GM23338 (cell line): Measurements from ENCODE around the gene FAM193B. TPM values are rescaled to one million over a fixed set of nuclear protein-coding genes. Genes with fewer than 3 reads are reported as not detected.

Experiments used
- ATAC-seq: fragments of 200-7000 bp; cut with Tn5 transposase; 3 replicates; pipeline ENCODE4 v1.9.1; 2020
- DNase-seq: peaks from one replicate; pipeline ENCODE4 v3.0.0-alpha.2; 2015; ENCODE audit warnings: low spot score
- H2AFZ ChIP-seq: fragments of 200-600 bp; sonication (generic); 2 replicates; pipeline ENCODE4 v1.8.0; 2016; ENCODE audit warnings: antibody characterized with exemption, mild to moderate bottlenecking, moderate library complexity
- H3F3A ChIP-seq: fragments of 200-600 bp; sonication (generic); replicated peaks from 2 replicates; pipeline ENCODE4 v1.8.0; 2017; ENCODE audit warnings: antibody characterized with exemption, mixed run types, low read depth
- H3K27ac ChIP-seq: fragments of 200-600 bp; sonication (generic); 2 replicates; pipeline ENCODE4 v1.6.1; 2016; ENCODE audit warnings: low read depth
- H3K27me3 ChIP-seq: fragments of 200-600 bp; sonication (generic); 2 replicates; pipeline ENCODE4 v1.8.0; 2016; ENCODE audit warnings: mild to moderate bottlenecking, mixed run types, moderate library complexity; ENCODE audit not compliant: insufficient read depth
- H3K36me3 ChIP-seq: fragments of 200-600 bp; sonication (generic); 2 replicates; pipeline ENCODE4 v1.8.0; 2016; ENCODE audit warnings: mild to moderate bottlenecking; ENCODE audit not compliant: insufficient read depth
- H3K4me1 ChIP-seq: fragments of 200-600 bp; sonication (generic); 2 replicates; pipeline ENCODE4 v1.8.0; 2016; ENCODE audit warnings: mild to moderate bottlenecking, moderate library complexity; ENCODE audit not compliant: insufficient read depth
- H3K4me2 ChIP-seq: fragments of 200-600 bp; sonication (generic); 2 replicates; pipeline ENCODE4 v1.7.1; 2017; ENCODE audit warnings: mixed run types
- H3K4me3 ChIP-seq: fragments of 200-600 bp; sonication (generic); 2 replicates; pipeline ENCODE4 v1.6.1; 2016; ENCODE audit warnings: mixed run types
- H3K79me2 ChIP-seq: fragments of 200-600 bp; sonication (generic); replicated peaks from 2 replicates; pipeline ENCODE4 v1.8.0; 2017; ENCODE audit warnings: mild to moderate bottlenecking; ENCODE audit not compliant: insufficient read depth
- H3K9me2 ChIP-seq: fragments of 200-600 bp; sonication (generic); 2 replicates; pipeline ENCODE4 v1.8.0; 2017; ENCODE audit not compliant: insufficient read depth
- H4K20me1 ChIP-seq: fragments of 200-600 bp; sonication (generic); replicated peaks from 2 replicates; pipeline ENCODE4 v1.8.0; 2017; ENCODE audit warnings: mild to moderate bottlenecking; ENCODE audit not compliant: insufficient read depth
- H3K27ac Mint-ChIP-seq: 2 replicates; pipeline ENCODE4 v1.8.0; 2020; ENCODE audit warnings: inconsistent platforms, mild to moderate bottlenecking, moderate library complexity, mixed read lengths
- H3K27me3 Mint-ChIP-seq: 3 replicates; pipeline ENCODE4 v1.8.0; 2022; ENCODE audit warnings: low read depth, mild to moderate bottlenecking, moderate library complexity, mixed read lengths, inconsistent platforms; ENCODE audit not compliant: insufficient read depth, poor library complexity
- H3K36me3 Mint-ChIP-seq: 3 replicates; pipeline ENCODE4 v1.8.0; 2021; ENCODE audit warnings: low read depth, mild to moderate bottlenecking, inconsistent platforms, moderate library complexity, mixed read lengths
- H3K4me1 Mint-ChIP-seq: 3 replicates; pipeline ENCODE4 v1.8.0; 2020; ENCODE audit warnings: mild to moderate bottlenecking, inconsistent platforms, mixed read lengths
- H3K4me3 Mint-ChIP-seq: 3 replicates; pipeline ENCODE4 v1.8.0; 2021; ENCODE audit warnings: moderate library complexity, mild to moderate bottlenecking, inconsistent platforms, mixed read lengths
- H3K9me3 Mint-ChIP-seq: 3 replicates; pipeline ENCODE4 v1.8.0; 2020; ENCODE audit warnings: moderate library complexity, mild to moderate bottlenecking, inconsistent platforms, mixed read lengths
- CREB1 ChIP-seq: fragments of 250-450 bp; sonication (Bioruptor Pico); IDR thresholded peaks from 2 replicates; pipeline ENCODE4 v1.5.0; 2020; ENCODE audit warnings: low read depth, mild to moderate bottlenecking, moderate library complexity
- EZH2 ChIP-seq: fragments of 200-600 bp; sonication (generic); IDR thresholded peaks from one replicate; pipeline ENCODE4 v1.8.0; 2017; ENCODE audit warnings: antibody characterized with exemption, mild to moderate bottlenecking, low read depth; ENCODE audit not compliant: unreplicated experiment
- JUNB ChIP-seq: IDR thresholded peaks from one replicate; pipeline ENCODE4 v1.6.1; 2016; ENCODE audit warnings: antibody characterized with exemption; ENCODE audit not compliant: unreplicated experiment
- NANOG ChIP-seq: IDR thresholded peaks from 2 replicates; pipeline ENCODE4 v1.6.1; 2016; ENCODE audit warnings: antibody characterized with exemption, borderline replicate concordance
- POLR2AphosphoS5 ChIP-seq: IDR thresholded peaks from 2 replicates; pipeline ENCODE4 v1.6.1; 2016; ENCODE audit warnings: antibody characterized with exemption, low read depth
- STAT1 ChIP-seq: IDR thresholded peaks from one replicate; pipeline ENCODE4 v1.6.1; 2016; ENCODE audit warnings: antibody characterized with exemption; ENCODE audit not compliant: unreplicated experiment
- ZNF114 ChIP-seq: fragments of 250-450 bp; sonication (Bioruptor Pico); IDR thresholded peaks from 2 replicates; pipeline ENCODE4 v1.5.0; 2020; ENCODE audit warnings: mild to moderate bottlenecking, moderate library complexity
- ZNF331 ChIP-seq: fragments of 250-450 bp; sonication (Bioruptor Pico); IDR thresholded peaks from 2 replicates; pipeline ENCODE4 v1.5.0; 2020; ENCODE audit warnings: low read depth, mild to moderate bottlenecking, moderate library complexity
- polyA plus RNA-seq: library from polyadenylated mRNA; unstranded; fragments of >200 nt; fragmentation: Nextera tagmentation; extraction: Ambion mirVana; gene quantifications from 2 replicates; pipeline ENCODE4 v1.2.1, GENCODE V29; 2016
- total RNA-seq: library from RNA; depleted of rRNA; stranded (reverse); fragments of >200 nt; shearing (Covaris generic); gene quantifications from 2 replicates; pipeline ENCODE4 v1.2.3, GENCODE V29; 2014
- TF ChIP-seq, protein P1 (sequence below): IDR thresholded peaks from one replicate; pipeline ENCODE4 v1.6.1; 2018; ENCODE audit warnings: antibody characterized with exemption; ENCODE audit not compliant: unreplicated experiment
- TF ChIP-seq, protein P2 (sequence below): IDR thresholded peaks from 2 replicates; pipeline ENCODE4 v1.6.1; 2016; ENCODE audit warnings: antibody characterized with exemption
- TF ChIP-seq, protein P3 (sequence below), 2 experiments: fragments of 200-600 bp in 1 of 2; sonication (generic) in 1 of 2; conservative IDR thresholded peaks; 2 replicates each; pipeline versions ENCODE4 v1.5.1 to v1.6.1; 2016 to 2017; ENCODE audit warnings: antibody characterized with exemption in 2 of 2, low read depth in 2 of 2, mild to moderate bottlenecking in 2 of 2, moderate library complexity in 1 of 2

The FAM193B gene
- total and polyA plus RNA-seq, 2 experiments from 2014 or later: 44.4 to 58.6 TPM

DNA sequence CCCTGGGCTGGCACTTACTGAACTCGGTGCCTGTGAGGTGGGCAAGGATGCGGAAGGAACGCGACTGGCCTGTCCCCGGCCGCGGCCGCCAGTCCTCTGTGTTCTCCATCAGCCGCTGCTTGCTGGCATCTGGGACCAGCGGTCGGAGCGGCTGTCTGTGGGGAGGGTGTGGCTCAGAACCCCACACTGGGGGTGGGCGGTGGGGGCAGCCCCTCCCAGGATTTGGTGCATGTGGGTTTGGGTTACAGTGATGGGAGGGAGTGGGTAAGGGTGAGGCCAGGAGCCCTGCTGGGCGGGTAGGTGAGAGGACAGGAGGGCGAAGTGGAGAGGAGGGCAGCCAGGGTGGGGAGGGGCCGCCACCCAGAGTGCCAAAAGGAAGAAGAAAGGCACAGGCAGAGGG lies 63.4 kb downstream of the FAM193B start:
- DNase-seq (no peak), ATAC-seq (no peak)
- no peaks in the 10 kb centered on the region for H3K27me3 ChIP-seq
- H3F3A ChIP-seq: peaks cover 34% of the 10 kb centered on the region; the same call in 1 of the 2 replicates
- Mint-ChIP-seq H3K4me1 (peaks cover 34% of the 10 kb centered on the region), H3K4me3 (peak overlapping the region; percentile 46; the same call in 1 of the 3 replicates), H3K27me3 (peaks cover 35% of the 10 kb centered on the region), H3K27ac (0 out of 2 replicates have a peak overlapping the region, but pooled peaks have one; percentile 56), H3K36me3 (peaks cover 65% of the 10 kb centered on the region), H3K9me3 (peaks cover 2% of the 10 kb centered on the region; the same call in 1 of the 3 replicates)
- H3K27ac ChIP-seq: no peak overlapping the region
- no peaks in the 10 kb centered on the region; the same call in 1 of the 2 replicates for H4K20me1 ChIP-seq
- no peaks in the 10 kb centered on the region for H3K9me2 ChIP-seq
- H3K36me3 ChIP-seq: peaks cover 14% of the 10 kb centered on the region
- H3K4me1 ChIP-seq: peaks cover 25% of the 10 kb centered on the region
- H3K4me2 ChIP-seq: peak overlapping the region; percentile 64; the same call in 1 of the 2 replicates
- H3K79me2 ChIP-seq: peaks cover 14% of the 10 kb centered on the region
- no peak overlapping the region for H3K4me3 ChIP-seq
- H2AFZ ChIP-seq: no peak overlapping the region
- TF ChIP-seq ZNF114 (CRISPR knock-in tag): no peak

DNA sequence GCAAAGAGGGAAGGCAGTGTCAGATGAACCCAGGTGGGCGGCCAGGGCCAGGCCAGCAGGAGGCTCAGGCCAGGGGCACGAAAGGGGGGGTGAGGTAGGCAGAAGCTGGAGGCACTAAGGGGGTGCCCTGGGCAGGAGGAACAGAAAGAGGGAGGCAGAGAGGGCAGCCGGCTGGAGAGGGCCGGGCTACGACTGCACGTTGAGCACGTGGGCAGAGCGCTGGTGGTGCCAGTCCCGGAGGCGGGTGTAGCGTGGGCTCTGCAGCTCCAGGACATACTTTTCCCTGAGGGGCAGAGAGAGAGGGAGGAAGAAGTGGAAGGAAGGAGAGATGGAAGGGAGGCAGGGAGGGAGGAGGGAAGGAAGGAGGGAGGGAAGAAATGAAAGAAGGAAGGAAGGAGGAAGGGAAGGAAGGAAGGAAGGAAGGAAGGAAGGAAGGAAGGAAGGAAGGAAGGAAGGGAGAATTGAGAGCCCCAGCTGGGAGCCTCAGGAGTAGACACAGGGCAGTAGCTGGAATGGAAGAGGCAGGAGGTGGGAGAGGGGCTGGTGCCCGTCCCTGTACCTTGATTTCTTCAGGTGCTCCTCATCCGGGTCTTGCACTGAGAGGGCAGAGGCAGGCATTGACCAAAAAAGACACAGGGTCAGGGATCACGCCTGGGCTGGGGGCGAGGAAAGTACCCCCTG lies 63.9 kb downstream of the FAM193B start:
- no peak for ATAC-seq
- Mint-ChIP-seq H3K27me3 (peaks cover 31% of the 10 kb centered on the region), H3K4me3 (no peak overlapping the region), H3K36me3 (peaks cover 64% of the 10 kb centered on the region), H3K9me3 (peaks cover 2% of the 10 kb centered on the region; the same call in 1 of the 3 replicates), H3K4me1 (peaks cover 29% of the 10 kb centered on the region), H3K27ac (no peak overlapping the region)
- Histone ChIP-seq H3K9me2 (no peaks in the 10 kb centered on the region), H3K27me3 (no peaks in the 10 kb centered on the region), H3K4me1 (peaks cover 20% of the 10 kb centered on the region), H4K20me1 (no peaks in the 10 kb centered on the region; the same call in 1 of the 2 replicates), H2AFZ (no peak overlapping the region), H3F3A (peaks cover 29% of the 10 kb centered on the region; the same call in 1 of the 2 replicates), H3K79me2 (0 out of 2 replicates have a peak, but pooled peaks cover 10% of the 10 kb centered on the region), H3K4me3 (no peak overlapping the region), H3K27ac (no peak overlapping the region), H3K36me3 (peaks cover 14% of the 10 kb centered on the region), H3K4me2 (no peak overlapping the region)
- no peak for DNase-seq
- no peak for TF ChIP-seq EZH2
- no peak for TF ChIP-seq CREB1
- no peak for TF ChIP-seq NANOG
- TF ChIP-seq POLR2AphosphoS5: no peak
- TF ChIP-seq, protein P1, sequence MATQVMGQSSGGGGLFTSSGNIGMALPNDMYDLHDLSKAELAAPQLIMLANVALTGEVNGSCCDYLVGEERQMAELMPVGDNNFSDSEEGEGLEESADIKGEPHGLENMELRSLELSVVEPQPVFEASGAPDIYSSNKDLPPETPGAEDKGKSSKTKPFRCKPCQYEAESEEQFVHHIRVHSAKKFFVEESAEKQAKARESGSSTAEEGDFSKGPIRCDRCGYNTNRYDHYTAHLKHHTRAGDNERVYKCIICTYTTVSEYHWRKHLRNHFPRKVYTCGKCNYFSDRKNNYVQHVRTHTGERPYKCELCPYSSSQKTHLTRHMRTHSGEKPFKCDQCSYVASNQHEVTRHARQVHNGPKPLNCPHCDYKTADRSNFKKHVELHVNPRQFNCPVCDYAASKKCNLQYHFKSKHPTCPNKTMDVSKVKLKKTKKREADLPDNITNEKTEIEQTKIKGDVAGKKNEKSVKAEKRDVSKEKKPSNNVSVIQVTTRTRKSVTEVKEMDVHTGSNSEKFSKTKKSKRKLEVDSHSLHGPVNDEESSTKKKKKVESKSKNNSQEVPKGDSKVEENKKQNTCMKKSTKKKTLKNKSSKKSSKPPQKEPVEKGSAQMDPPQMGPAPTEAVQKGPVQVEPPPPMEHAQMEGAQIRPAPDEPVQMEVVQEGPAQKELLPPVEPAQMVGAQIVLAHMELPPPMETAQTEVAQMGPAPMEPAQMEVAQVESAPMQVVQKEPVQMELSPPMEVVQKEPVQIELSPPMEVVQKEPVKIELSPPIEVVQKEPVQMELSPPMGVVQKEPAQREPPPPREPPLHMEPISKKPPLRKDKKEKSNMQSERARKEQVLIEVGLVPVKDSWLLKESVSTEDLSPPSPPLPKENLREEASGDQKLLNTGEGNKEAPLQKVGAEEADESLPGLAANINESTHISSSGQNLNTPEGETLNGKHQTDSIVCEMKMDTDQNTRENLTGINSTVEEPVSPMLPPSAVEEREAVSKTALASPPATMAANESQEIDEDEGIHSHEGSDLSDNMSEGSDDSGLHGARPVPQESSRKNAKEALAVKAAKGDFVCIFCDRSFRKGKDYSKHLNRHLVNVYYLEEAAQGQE: no peak
- TF ChIP-seq, protein P2, sequence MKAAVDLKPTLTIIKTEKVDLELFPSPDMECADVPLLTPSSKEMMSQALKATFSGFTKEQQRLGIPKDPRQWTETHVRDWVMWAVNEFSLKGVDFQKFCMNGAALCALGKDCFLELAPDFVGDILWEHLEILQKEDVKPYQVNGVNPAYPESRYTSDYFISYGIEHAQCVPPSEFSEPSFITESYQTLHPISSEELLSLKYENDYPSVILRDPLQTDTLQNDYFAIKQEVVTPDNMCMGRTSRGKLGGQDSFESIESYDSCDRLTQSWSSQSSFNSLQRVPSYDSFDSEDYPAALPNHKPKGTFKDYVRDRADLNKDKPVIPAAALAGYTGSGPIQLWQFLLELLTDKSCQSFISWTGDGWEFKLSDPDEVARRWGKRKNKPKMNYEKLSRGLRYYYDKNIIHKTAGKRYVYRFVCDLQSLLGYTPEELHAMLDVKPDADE: no peak
- TF ChIP-seq, protein P3, sequence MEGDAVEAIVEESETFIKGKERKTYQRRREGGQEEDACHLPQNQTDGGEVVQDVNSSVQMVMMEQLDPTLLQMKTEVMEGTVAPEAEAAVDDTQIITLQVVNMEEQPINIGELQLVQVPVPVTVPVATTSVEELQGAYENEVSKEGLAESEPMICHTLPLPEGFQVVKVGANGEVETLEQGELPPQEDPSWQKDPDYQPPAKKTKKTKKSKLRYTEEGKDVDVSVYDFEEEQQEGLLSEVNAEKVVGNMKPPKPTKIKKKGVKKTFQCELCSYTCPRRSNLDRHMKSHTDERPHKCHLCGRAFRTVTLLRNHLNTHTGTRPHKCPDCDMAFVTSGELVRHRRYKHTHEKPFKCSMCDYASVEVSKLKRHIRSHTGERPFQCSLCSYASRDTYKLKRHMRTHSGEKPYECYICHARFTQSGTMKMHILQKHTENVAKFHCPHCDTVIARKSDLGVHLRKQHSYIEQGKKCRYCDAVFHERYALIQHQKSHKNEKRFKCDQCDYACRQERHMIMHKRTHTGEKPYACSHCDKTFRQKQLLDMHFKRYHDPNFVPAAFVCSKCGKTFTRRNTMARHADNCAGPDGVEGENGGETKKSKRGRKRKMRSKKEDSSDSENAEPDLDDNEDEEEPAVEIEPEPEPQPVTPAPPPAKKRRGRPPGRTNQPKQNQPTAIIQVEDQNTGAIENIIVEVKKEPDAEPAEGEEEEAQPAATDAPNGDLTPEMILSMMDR (conservative IDR thresholded peaks at IDR 0.05; ENCODE audit: low read depth in 2 of 2): no peak
- no peak for TF ChIP-seq JUNB
- TF ChIP-seq ZNF331 (CRISPR knock-in tag): no peak
- no peak for TF ChIP-seq STAT1
- no peak for TF ChIP-seq ZNF114 (CRISPR knock-in tag)
